HG02938 (cell line): ENCODE measurements around the gene IL1F10.

Experiments
- ATAC-seq: cut with Tn5 transposase; IDR thresholded peaks from one replicate; pipeline ENCODE4 v1.9.1; 2021; ENCODE audit warnings: mild to moderate bottlenecking, moderate library complexity; ENCODE audit not compliant: unreplicated experiment

The IL1F10 gene

GRCh38 chr2:113058998-113059960 is 8.5 kb upstream of the IL1F10 start, which contains the start of gene IL36RN:
Gene IL36RN, plus strand, starts transcription at chr2:113059198. Its CDS starts 241 bp downstream, at chr2:113059439.
- ATAC-seq = no peak

DNA sequence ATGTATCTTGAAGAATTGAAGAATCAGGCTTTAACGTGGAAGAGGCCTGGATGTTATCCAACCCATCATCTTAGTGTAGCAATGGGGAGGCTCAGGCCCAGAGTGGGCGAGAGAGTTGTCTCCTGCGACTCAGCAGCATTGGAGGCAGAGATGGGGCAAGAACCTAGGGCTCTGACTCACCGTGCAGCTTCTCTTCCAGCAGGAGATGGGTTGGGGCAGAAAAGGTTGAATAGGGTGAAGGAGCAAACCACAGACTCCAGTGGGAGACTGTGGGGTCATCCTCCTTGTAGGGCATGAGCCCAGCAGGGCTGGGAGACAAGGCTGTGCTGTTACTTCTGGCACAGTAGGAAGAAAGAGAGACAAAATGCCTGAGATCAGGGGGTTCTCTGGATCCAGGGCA is 7.4 kb upstream of the IL1F10 start:
- ATAC-seq = no peak

DNA sequence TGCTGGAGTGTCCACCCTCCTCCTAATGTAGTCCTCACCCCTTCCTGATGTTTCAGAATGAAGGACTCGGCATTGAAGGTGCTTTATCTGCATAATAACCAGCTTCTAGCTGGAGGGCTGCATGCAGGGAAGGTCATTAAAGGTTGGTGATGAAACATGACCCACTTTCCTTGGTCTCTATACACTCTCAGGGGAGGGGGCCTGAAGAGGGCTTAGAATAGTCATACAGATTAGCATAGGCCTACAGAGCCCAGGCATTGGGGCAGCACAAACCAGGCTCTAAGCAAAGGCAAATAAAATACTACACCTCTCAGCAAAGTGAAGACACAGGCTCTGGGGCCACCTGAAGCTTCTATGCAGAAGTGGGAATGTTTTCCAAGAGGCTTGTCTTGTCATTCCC is 7.0 kb upstream of the IL1F10 start:
- ATAC-seq = no peak

DNA sequence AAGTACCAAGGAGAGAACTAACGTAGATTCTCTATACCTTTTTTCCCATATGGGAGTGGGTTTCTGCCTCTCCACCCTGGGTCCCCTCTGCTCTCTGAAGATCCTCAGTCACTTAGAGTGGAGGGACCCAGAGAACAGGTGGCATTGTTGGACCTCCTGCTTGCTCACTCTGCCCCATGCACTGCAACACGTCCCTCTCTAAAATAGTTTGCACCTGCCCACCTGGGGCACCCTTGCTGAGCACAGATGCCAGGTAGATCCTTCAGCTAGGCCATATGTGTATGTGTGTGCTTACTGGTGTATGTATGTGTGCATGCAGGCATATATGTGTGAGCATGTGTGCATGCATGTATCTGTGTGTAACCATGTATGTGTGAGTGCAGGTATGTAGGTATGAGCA is 6.5 kb upstream of the IL1F10 start:
- no peak for ATAC-seq

- no peak for ATAC-seq
Measured at GRCh38 chr2:113061896-113062770, 5.6 kb upstream of the IL1F10 start.

DNA sequence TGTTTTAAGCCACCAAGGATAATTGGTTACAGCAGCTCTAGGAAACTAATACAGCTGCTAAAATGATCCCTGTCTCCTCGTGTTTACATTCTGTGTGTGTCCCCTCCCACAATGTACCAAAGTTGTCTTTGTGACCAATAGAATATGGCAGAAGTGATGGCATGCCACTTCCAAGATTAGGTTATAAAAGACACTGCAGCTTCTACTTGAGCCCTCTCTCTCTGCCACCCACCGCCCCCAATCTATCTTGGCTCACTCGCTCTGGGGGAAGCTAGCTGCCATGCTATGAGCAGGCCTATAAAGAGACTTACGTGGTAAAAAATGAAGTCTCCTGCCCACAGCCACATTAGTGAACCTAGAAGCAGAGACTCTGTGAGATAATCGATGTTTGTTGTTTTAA is 3.5 kb upstream of the IL1F10 start:
- no peak for ATAC-seq

GRCh38 chr2:113064898-113065297 is 2.9 kb upstream of the IL1F10 start:
- ATAC-seq = no peak

GRCh38 chr2:113068249-113068648 is 479 bp downstream of the IL1F10 start:
- ATAC-seq = no peak

GRCh38 chr2:113068706-113069485 is 1.1 kb downstream of the IL1F10 start:
- ATAC-seq = no peak

DNA sequence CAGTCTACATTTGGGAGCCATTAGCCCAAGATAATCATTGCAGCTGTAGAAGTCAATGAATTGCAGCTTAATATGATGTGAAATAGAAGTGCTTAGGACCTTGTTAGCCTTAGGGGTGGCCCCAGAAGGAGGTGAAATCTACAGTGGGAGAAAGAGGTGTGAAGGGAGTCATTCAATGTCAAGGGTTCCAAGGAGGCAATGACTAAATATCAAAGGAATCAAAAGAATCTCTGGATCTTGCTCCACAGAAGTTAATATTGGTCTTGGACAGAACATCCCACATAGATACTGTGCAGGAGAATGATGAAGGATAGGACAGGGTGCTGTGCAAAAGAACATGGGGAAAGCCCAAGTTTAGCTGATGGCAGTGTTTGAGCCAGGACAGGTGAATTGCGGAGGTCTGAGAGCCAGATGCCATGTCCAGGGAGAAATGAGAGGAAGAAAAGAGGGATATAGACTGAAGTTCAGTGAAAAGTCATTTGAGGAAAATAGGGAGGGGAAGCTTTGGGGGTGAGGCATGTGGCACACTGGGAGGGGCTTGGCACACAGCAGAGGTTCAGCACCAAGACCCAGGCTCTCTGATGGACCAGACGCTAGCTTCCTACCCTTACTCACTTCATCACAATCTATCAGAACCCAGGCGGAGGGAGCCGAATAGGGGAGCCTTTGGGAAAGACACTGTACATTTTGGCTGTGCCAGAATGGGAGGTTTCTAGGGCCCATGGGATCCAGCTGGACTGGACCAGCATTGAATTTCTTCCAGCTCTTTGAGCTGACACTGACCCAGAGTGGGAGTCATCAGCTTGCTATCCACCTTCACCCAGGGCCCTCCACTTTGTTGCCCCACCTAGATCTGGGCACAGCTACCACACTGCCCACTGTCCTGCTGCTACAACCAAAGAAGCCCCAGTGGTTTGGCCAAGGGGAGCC is 2.2 kb downstream of the IL1F10 start:
- ATAC-seq = no peak

GRCh38 chr2:113070606-113070975 is 2.8 kb downstream of the IL1F10 start:
- ATAC-seq = no peak

DNA sequence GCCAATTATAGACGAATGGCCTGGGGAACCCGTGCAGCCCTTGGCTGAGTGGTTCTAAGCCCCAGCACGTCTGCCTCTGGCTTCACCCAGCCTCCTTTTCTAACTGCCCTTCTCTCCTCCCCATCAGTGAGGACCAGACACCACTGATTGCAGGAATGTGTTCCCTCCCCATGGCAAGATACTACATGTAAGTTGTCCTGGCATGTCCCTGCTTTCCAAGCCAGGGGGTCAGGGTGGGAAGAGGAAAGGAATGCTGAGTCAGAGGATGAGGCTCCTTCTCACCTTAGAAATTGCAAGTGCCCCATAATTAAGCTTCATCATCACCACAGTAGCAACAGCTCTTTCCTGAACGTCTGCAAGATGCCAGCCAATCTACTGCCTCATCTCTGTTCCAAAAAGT is 4.8 kb downstream of the IL1F10 start:
- no peak for ATAC-seq

GRCh38 chr2:113073325-113073834 is 5.6 kb downstream of the IL1F10 start:
- ATAC-seq = no peak

DNA sequence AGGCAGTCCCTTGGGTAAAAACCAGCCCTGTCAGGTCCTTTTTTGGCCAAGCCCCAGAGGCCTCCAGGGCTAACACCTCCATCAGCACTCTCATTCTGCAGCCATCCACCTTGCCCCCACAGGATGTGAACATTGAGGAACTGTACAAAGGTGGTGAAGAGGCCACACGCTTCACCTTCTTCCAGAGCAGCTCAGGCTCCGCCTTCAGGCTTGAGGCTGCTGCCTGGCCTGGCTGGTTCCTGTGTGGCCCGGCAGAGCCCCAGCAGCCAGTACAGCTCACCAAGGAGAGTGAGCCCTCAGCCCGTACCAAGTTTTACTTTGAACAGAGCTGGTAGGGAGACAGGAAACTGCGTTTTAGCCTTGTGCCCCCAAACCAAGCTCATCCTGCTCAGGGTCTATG is 7.3 kb downstream of the IL1F10 start:
- ATAC-seq = no peak

GRCh38 chr2:113075600-113075999 is 7.8 kb downstream of the IL1F10 start:
- no peak for ATAC-seq

GRCh38 chr2:113076954-113077669 is 9.3 kb downstream of the IL1F10 start:
- no peak for ATAC-seq

- ATAC-seq = no peak
Measured at GRCh38 chr2:113077921-113078320, 10.2 kb downstream of the IL1F10 start.

- no peak for ATAC-seq
Measured at GRCh38 chr2:113078350-113078839, 10.6 kb downstream of the IL1F10 start.

GRCh38 chr2:113079131-113079530 is 11.4 kb downstream of the IL1F10 start:
- ATAC-seq = no peak
